Measurements from ENCODE around the gene PPM1J. TPM values are rescaled to one million over a fixed set of nuclear protein-coding genes. Genes with fewer than 3 reads are reported as not detected.

The PPM1J gene
- total RNA-seq, 2 donors from 2014 or later = 0.20 to 0.42 TPM

DNA sequence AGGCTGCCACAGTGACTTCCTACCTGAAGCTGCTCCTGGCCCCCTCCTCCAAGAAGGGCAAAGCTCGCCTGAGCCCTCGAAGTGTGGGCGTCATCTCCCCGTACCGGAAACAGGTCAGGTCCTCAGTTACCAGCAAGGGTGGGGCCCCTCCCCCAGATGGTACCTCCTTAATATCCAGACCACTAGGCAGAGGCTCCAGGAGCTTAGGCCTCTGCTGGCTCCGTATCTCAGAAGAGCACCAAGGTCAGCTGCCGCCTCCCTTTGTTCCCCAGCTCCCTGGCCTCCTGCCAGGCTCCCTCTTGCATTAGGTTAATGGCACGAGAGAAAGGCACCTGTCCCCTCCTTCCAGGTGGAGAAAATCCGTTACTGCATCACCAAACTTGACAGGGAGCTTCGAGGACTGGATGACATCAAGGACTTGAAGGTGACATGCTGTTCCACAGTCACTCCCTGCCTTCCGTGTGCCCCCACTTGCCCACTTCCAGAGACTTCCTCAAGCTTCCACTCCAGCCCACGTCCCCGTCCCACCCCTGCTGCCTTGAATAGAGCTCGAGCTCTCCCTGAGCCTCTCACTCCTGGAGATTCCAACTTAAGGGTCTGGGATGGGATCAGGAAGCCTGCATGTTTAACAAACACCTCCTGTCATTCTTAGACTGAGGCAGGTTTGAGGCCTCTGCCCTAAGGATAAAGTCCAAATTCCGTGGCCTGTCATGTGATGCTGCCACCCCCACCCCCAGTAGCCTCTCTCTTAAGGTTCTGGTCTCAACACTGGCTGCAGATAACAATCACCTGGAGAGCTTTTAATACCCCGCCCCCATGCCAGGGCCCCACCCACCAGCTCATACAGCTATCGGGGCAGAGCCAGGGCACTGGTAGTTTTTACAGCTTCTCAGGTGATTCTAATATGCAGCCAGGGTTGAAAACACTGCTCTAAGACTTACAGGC is 16.5 kb downstream of the PPM1J start:
- Mint-ChIP-seq H3K27ac (peak overlapping the region; percentile 78), H3K36me3 (ENCODE audit: low read depth) (peaks cover 6% of the 10 kb centered on the region), H3K27me3 (no peaks in the 10 kb centered on the region), H3K4me1 (peaks cover 15% of the 10 kb centered on the region), H3K4me3 (no peak overlapping the region)
- DNase-seq = no peak
- no peaks in the 10 kb centered on the region for H3K9me3 ChIP-seq (ENCODE audit: control insufficient read depth, low read length, poor library complexity, severe bottlenecking)
- ATAC-seq = no peak

DNA sequence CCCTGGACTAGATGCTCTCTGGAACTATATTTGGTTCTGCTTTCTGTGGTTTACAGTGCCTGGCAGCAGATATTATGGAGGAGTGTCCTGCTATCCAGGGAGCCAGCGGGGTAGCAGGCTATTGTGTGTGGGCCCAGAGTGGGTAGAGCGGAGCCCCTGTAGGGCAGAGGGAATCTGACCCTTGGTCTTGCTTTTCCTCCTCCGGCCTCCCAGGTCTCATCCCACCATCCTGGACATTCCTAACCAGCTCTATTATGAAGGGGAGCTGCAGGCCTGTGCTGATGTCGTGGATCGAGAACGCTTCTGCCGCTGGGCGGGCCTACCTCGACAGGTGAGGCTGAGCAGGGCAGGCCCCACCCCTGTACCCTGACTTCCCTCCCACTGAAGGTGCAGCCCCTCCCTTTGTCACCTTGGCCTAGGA is 17.3 kb downstream of the PPM1J start:
- H3K4me1 Mint-ChIP-seq = peaks cover 15% of the 10 kb centered on the region
- no peak overlapping the region for H3K27ac Mint-ChIP-seq
- H3K36me3 Mint-ChIP-seq (ENCODE audit: low read depth) = peaks cover 6% of the 10 kb centered on the region
- no peak for ATAC-seq
- no peaks in the 10 kb centered on the region for H3K9me3 ChIP-seq (ENCODE audit: control insufficient read depth, low read length, poor library complexity, severe bottlenecking)
- no peak for DNase-seq
- H3K27me3 Mint-ChIP-seq = no peaks in the 10 kb centered on the region
- no peak overlapping the region for H3K4me3 Mint-ChIP-seq

DNA sequence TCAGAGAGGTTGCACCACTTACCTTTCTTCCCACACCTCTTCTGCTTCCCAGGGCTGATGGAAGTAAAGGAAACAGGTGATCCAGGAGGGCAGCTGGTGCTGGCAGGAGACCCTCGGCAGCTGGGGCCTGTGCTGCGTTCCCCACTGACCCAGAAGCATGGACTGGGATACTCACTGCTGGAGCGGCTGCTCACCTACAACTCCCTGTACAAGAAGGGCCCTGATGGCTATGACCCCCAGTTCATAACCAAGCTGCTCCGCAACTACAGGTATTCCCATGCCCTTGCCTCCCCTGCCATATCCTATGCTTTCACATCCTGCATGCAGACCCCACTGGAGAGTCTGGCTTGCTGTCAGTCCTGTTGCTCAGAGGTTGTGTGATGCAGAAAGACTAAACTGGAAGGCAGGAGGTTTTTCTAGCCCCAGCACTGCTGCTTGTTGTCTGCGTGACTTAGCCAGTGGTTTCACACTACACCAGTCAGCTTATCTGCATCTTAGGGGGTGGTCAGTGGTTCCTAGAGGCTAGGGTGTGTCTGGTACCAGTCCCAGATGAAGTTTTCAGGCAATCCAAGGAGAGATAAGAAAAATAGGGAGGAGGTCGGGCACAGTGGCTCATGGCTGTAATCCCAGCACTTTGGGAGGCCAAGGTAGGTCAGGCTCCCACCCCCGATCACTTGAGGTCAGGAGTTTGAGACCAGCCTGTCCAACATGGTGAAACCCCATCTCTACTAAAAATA is 18.4 kb downstream of the PPM1J start:
- ATAC-seq (no peak), DNase-seq (no peak)
- Mint-ChIP-seq H3K4me3 (no peak overlapping the region), H3K4me1 (peaks cover 7% of the 10 kb centered on the region), H3K27ac (no peak overlapping the region), H3K36me3 (ENCODE audit: low read depth) (peaks cover 6% of the 10 kb centered on the region), H3K27me3 (no peaks in the 10 kb centered on the region)
- H3K9me3 ChIP-seq (ENCODE audit: control insufficient read depth, low read length, poor library complexity, severe bottlenecking) = no peaks in the 10 kb centered on the region

DNA sequence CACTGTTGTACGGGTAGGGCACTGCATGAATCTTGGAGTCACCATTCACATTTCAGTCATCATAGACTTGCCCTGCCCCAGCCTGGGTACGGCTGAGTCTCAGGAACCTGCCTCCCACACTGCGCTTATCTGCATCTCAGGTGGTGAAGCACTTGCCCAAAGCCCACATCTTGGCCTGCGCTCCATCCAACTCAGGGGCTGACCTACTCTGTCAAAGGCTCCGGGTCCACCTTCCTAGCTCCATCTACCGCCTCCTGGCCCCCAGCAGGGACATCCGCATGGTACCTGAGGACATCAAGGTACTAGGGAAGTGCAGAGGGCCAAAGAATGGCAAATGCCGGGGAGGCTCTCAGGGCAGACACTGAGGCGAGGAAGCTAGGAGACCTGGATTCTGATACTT is 19.9 kb downstream of the PPM1J start:
- no peak overlapping the region for H3K27ac Mint-ChIP-seq

DNA sequence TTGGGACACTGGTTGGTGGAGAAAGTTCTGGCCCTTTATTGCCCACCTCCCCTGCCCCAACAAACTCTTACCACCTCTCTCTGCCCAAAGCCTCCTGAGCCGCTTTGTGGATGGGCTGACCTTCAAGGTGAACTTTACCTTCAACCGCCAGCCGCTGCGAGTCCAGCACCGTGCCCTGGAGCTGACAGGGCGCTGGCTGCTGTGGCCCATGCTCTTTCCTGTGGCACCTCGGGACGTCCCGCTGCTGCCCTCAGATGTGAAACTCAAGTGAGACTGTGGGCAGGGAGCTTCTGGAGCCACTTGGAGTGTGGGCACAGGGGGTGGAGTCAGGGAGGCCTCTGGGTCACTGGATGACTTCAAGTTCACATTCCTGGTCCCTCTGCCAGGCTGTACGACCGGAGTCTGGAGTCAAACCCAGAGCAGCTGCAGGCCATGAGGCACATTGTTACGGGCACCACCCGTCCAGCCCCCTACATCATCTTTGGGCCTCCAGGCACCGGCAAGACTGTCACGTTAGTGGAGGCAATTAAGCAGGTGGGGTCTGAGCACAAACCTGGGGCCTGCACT is 20.7 kb downstream of the PPM1J start:
- H3K9me3 ChIP-seq (ENCODE audit: control insufficient read depth, low read length, poor library complexity, severe bottlenecking) = no peaks in the 10 kb centered on the region
- DNase-seq (no peak), ATAC-seq (no peak)
- no peak overlapping the region for H3K27ac Mint-ChIP-seq
- no peak overlapping the region for H3K4me3 Mint-ChIP-seq
- peaks cover 7% of the 10 kb centered on the region for H3K36me3 Mint-ChIP-seq (ENCODE audit: low read depth)
- H3K4me1 Mint-ChIP-seq = peaks cover 4% of the 10 kb centered on the region
- H3K27me3 Mint-ChIP-seq = no peaks in the 10 kb centered on the region

More for the DNA sequence above, 19.9 kb downstream of the PPM1J start:
- Mint-ChIP-seq H3K27me3 (no peaks in the 10 kb centered on the region), H3K4me3 (no peak overlapping the region), H3K36me3 (ENCODE audit: low read depth) (peaks cover 8% of the 10 kb centered on the region), H3K4me1 (peaks cover 4% of the 10 kb centered on the region)
- H3K9me3 ChIP-seq (ENCODE audit: control insufficient read depth, low read length, poor library complexity, severe bottlenecking) = no peaks in the 10 kb centered on the region
- no peak for DNase-seq
- no peak for ATAC-seq

DNA sequence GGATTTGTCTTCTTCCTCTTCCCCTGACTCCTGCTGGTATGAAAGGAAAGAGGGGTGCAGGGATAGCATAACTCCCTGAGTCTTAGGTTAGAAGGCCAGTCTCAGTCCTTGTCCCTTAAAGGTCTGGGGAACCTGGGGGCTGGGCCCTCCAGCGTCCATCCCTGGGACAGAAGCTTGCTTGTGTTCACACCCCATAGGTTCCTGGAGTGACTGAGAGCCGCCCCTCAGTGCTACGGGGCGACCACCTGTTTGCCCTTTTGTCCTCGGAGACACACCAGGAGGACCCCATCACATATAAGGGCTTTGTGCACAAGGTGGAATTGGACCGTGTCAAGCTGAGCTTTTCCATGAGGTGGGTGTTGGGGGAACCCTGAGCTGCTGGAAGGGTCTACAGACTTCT is 21.3 kb downstream of the PPM1J start:
- DNase-seq (no peak), ATAC-seq (no peak)
- peaks cover 6% of the 10 kb centered on the region for H3K36me3 Mint-ChIP-seq (ENCODE audit: low read depth)
- H3K27me3 Mint-ChIP-seq = no peaks in the 10 kb centered on the region
- no peaks in the 10 kb centered on the region for H3K9me3 ChIP-seq (ENCODE audit: control insufficient read depth, low read length, poor library complexity, severe bottlenecking)
- H3K4me1 Mint-ChIP-seq = peaks cover 6% of the 10 kb centered on the region
- no peak overlapping the region for H3K27ac Mint-ChIP-seq
- H3K4me3 Mint-ChIP-seq = no peak overlapping the region

DNA sequence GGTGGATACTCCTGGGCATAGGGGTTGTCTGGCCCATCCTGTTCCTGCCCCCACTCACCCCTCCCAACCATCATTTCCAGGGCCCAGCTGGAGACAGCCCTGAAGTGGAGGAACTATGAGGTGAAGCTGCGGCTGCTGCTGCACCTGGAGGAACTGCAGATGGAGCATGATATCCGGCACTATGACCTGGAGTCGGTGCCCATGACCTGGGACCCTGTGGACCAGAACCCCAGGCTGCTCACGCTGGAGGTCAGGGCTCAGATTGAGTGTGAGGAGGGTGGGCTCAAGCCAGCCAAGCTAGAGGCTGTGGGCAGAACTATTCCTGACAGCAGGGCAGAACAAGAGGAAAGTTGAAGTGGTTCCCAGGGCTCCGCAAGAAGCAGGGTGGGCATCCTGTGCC is 22.5 kb downstream of the PPM1J start:
- Mint-ChIP-seq H3K27me3 (no peaks in the 10 kb centered on the region), H3K36me3 (ENCODE audit: low read depth) (peaks cover 9% of the 10 kb centered on the region)
- H3K9me3 ChIP-seq (ENCODE audit: control insufficient read depth, low read length, poor library complexity, severe bottlenecking) = no peaks in the 10 kb centered on the region

DNA sequence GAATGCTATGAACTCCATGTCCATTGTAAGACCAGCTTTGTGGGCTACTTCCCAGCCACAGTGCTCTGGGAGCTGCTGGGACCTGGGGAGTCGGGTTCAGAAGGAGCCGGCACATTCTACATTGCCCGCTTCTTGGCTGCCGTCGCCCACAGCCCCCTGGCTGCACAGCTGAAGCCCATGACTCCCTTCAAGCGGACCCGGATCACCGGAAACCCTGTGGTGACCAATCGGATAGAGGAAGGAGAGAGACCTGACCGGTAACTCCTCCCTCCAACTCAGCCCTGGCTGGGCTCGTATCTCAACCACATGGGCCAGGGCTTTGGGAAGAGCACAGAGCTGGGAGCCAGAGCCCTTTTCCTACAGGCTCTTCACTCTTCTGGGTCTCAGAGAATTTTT is 25.3 kb downstream of the PPM1J start:
- Mint-ChIP-seq H3K27me3 (no peaks in the 10 kb centered on the region), H3K4me1 (peaks cover 23% of the 10 kb centered on the region), H3K36me3 (ENCODE audit: low read depth) (peaks cover 9% of the 10 kb centered on the region), H3K27ac (no peak overlapping the region), H3K4me3 (no peak overlapping the region)
- no peaks in the 10 kb centered on the region for H3K9me3 ChIP-seq (ENCODE audit: control insufficient read depth, low read length, poor library complexity, severe bottlenecking)
- DNase-seq = no peak
- ATAC-seq = no peak

More for the DNA sequence above, 22.5 kb downstream of the PPM1J start:
- Mint-ChIP-seq H3K4me3 (no peak overlapping the region), H3K4me1 (peaks cover 15% of the 10 kb centered on the region), H3K27ac (no peak overlapping the region)
- DNase-seq = no peak
- ATAC-seq = no peak

DNA sequence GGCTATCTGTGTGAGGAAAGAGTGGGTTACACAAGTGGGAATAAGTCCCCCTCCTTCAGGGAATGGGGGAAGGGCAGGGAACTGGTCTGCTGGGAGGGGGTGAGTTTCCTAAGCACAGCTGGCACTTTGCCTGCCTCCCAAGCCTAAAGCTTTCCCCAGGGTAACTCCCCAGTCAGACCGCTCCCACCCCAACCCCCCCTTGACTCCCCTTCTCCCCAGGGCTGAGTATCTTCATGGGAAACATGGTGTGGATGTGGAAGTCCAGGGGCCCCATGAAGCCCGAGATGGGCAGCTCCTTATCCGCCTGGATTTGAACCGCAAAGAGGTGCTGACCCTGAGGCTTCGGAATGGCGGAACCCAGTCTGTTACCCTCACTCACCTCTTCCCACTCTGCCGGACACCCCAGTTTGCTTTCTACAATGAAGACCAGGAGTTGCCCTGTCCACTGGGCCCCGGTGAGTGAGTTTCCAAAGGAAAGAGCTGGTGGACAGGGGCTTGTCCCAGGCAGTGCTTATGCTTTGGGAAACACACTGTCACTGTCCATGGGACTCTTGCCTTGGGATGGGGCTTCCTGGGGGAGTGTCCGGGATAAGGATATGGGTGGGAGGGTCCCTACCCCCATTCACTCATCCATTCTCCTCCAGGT is 25.8 kb downstream of the PPM1J start:
- H3K27me3 Mint-ChIP-seq = no peaks in the 10 kb centered on the region
- no peak for ATAC-seq
- H3K9me3 ChIP-seq (ENCODE audit: control insufficient read depth, low read length, poor library complexity, severe bottlenecking) = no peaks in the 10 kb centered on the region
- H3K36me3 Mint-ChIP-seq (ENCODE audit: low read depth) = peaks cover 9% of the 10 kb centered on the region
- H3K4me1 Mint-ChIP-seq = peaks cover 23% of the 10 kb centered on the region
- no peak overlapping the region for H3K27ac Mint-ChIP-seq
- DNase-seq = no peak
- no peak overlapping the region for H3K4me3 Mint-ChIP-seq

DNA sequence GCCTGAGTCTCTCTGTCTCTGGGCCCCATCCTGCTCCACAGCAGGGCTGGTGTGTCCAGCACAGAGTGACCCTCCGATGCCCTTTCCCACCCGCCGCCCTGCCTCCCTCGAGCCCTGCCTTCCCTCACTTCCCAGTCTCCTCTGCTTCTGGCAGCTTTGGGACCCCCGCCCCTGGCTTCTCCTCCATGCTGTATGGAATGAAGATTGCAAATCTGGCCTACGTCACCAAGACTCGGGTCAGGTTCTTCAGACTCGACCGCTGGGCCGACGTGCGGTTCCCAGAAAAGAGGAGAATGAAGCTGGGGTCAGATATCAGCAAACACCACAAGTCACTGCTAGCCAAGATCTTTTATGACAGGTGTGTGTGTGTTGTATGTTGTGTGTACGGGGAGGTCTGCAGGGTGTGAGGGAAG is 26.3 kb downstream of the PPM1J start:
- DNase-seq (no peak), ATAC-seq (no peak)
- H3K9me3 ChIP-seq (ENCODE audit: control insufficient read depth, low read length, poor library complexity, severe bottlenecking) = no peaks in the 10 kb centered on the region
- Mint-ChIP-seq H3K36me3 (ENCODE audit: low read depth) (peaks cover 9% of the 10 kb centered on the region), H3K27me3 (no peaks in the 10 kb centered on the region), H3K27ac (no peak overlapping the region), H3K4me1 (peaks cover 23% of the 10 kb centered on the region), H3K4me3 (no peak overlapping the region)

DNA sequence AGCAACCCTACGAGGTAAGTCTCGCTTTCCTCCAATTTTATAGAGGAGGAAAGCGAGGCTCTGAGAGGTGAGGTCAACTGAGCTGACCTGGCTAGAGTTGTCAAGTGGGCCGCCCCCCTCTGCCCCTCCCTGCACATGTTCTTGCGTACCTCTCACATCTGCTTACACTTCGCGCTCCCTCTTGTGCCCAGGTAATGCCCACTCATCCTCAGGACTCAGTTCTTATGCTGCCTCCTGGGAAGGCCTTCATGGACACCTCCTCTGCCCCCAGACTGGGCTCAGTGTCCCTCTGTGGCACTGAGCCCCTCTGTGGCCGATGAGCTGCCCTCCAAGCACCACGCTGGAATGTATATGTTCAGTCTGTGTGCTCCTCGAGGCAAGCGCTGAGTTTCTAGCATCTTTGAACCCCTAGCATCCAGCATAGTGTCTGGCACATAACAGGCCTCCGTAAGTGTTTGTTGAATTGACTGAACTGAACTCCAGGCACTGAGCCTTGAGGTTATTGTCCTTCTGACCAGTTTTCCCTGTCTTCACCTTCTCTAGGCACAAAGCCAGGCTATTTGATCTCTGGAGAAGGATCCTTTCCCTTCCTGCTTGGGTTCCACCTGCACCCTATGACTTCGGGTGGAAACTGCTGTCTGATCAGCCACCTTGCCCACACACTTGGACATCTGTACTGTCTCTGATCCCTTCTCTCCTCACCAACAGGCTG is 27.2 kb downstream of the PPM1J start:
- Mint-ChIP-seq H3K36me3 (ENCODE audit: low read depth) (peaks cover 9% of the 10 kb centered on the region), H3K4me3 (no peak overlapping the region), H3K27ac (no peak overlapping the region), H3K4me1 (peaks cover 23% of the 10 kb centered on the region), H3K27me3 (no peaks in the 10 kb centered on the region)
- no peak for DNase-seq
- no peak for ATAC-seq
- no peaks in the 10 kb centered on the region for H3K9me3 ChIP-seq (ENCODE audit: control insufficient read depth, low read length, poor library complexity, severe bottlenecking)

DNA sequence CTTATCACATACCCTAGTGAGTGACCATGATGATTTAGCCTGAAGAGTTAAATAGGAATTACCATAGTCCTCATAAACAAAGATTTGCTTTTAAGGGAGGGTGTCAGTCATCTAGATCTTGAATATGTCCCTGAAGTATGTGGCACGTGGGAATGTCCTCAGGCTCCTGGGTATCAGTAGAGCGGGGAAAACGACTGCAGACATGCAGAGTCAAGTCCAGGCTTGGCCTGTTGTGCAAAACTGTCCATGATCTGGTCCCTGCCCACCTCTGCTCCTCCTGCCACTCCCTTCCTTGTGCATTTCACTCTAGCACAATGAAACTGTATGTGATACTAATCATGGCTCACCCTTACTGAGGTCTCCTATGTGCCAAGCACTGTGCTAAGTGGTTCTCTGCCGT is 27.8 kb downstream of the PPM1J start:
- Mint-ChIP-seq H3K4me3 (no peak overlapping the region), H3K27me3 (no peaks in the 10 kb centered on the region), H3K27ac (no peak overlapping the region), H3K36me3 (ENCODE audit: low read depth) (peaks cover 9% of the 10 kb centered on the region), H3K4me1 (peaks cover 25% of the 10 kb centered on the region)
- H3K9me3 ChIP-seq (ENCODE audit: control insufficient read depth, low read length, poor library complexity, severe bottlenecking) = no peaks in the 10 kb centered on the region
- DNase-seq (no peak), ATAC-seq (no peak)

All from T-helper 17 cell (primary cell).